Bone marrow (tissue), 2 donors: ENCODE results near the gene AXDND1.
"Not testable (repeated sequence)": the region's sequence is repeated elsewhere in the genome, so short reads cannot be mapped to it uniquely, and the experiment has no call there.

Experiments used
- DNase-seq, 2 donors: peaks; one replicate each; lab custom pipeline; 2025; lab: John Stamatoyannopoulos, UW

Gene AXDND1, protein sequence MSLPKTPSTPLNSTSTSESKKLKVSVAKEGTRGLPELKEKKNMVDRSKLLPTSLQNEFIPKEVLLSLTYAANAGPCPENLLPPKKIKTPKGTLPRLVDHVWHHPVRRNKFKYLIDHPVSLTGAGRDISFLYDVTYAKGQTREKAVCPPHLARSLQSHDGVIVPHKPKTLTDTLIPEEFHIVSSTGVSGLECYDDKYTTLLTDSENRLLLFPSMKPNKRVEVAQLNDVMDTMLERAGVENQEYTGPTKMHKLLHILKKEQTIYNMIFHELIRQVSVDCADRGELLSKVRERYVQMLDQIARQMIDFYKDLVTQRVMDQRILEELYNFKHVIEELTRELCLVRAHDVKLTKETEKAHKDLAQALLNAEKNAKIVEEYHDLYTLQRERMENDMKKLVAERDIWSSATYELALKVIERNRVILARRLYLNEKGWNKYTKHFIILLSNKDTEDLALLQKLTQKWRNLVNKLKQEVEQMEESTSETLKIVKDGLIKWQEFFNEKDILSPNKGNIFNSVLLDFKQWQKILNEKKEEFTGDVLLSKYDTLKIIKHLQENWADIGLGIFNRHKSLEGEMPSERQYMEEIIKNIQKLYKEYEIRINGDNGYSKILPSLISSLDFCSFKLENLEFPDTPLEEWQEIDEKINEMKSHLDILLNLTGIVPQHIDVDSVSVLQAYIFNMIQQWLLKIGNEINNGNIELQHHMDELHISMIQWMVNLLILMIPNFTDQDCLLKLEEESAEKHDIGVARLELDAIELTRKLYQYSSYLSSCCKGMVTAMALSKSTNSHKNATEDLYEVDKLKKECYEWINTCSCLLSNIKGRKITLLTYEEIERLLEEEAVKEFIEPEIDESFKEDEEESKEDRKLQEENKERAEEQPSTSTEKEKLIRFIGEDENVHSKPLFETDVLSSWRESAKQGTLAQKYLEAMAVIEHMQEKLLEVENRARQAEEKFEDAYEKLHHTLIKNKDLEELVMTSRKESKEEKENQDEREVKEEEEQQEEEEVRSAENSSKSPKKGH

DNA sequence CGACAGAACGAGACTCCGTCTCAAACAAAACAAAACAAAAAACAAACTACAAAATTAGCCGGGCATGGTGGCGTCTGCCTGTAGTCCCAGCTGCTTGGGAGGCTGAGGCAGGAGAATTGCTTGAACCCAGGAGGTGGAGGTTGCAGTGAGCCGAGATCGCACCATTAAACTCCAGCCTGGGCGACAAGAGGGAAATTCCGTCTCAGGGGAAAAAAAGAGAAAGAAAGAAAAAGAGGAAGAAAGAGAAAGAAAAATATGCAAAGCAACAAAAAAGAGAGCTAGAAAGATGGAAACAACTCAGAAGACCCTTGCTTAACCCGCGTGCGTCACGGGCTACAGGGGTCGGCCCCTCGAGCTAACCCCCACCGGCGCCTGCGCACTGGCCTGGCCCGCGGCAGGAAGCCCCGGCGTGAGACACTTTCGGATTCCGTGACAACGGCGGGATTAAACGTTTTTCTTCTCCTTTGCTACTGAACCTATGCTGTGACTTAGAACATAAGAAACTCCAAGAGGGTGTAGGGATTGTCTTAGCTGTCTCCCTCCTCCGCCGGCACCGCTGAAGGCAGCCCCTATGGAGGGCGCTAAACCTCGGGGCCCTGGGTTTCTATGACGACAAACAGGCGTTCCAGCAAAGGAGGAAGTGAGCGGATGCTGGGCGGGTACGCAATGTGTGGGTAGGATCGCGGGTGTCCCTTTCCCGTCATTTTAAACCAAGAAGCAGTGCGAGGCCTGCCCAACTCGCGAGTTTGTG is at the start of gene AXDND1:
Gene AXDND1, plus strand, starts transcription at position 630 of the 751 bp plus-strand sequence. CDS start 539 bp downstream, outside the sequence.
- DNase-seq, result peak; percentile 91 to 95

DNA sequence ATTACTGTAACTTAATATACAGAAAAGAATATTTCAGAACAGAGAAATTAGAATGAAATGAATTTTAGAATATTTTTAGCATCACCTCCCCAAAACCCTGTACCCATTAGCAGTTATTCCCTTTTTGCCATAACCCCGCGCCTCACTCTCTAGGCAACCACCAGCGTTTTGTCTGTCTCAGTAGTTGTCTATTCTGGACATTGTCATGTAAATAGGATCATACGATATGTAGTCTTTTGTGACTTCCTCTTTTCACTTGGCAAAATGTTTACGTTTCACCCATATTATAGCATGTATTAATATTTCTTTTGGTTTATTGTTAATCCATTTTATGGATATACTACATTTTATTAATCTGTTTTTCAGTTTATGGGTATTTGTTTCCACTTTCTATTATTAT is 47.3 kb upstream of the AXDND1 start:
- peak in 1 of 2 donors; percentile 8 for DNase-seq

DNA sequence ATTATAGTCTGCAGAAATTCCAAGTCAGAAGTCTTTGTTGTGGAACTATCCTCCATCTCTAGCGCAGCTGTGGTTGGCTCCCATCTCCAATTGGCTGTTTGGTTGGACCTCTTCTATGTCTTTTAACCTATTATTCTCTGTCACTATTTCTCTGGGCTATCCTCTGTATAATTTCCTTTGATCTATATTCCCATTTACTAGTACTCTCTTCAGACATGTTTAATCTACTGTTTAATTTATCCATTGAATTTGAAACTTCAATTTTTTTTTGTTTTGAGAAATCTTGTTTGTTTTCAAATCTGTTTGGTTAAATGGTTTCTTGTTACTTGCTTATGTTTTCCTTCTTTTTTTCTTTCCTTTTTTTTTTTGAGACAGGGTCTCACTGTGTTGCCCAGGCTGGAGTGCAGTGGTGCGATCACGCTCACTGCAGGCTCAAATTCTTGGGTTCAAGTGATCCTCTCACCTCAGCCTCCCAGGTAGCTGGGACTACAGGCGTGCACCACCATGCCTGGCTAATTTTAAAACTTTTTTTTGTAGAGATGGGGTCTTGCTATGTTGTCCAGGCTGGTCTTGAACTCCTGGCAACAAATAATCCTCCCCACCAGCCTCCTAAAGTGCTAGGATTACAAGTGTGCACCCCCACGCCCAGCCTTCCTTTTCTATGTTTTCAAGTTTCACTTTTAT is 44.1 kb upstream of the AXDND1 start:
- no peak for DNase-seq

DNA sequence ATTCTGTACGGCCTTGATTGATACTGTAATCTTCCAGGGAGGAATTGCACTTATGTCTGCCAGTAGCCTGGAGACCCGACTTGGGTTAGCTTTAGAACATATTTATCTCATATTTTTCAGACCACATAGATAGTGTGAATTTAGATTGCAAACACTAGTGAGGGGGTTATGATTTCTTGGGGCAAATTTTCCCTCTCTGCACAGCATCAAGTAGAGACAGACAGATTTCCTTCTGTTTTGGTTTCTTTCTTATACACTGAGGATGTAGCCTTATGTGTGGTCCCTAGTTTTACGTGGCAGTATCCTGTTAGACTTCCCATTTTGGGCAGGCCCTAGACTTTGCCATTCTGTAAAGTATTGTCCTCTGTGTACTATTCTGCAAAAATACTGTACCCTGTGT is 43.2 kb upstream of the AXDND1 start:
- DNase-seq, result no peak

DNA sequence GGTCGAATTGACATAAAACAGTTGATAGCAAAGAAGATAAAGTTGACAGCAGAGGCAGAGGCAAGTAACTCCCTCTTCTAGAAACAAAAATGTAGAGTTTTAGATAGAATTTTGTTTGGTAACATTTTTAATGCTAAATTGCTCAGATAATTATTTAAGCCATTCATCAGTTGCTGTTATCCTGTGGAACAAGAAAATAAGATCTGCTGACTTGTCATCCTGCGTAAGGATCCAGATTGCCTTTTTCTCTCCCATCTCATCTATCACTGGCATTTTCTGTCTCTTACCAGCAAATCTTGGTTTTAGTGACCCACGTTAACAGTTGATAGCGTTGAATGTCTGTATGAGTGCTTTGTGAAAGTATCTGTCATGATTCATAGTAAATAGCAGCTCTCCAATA is 42.3 kb upstream of the AXDND1 start:
- no peak for DNase-seq

DNA sequence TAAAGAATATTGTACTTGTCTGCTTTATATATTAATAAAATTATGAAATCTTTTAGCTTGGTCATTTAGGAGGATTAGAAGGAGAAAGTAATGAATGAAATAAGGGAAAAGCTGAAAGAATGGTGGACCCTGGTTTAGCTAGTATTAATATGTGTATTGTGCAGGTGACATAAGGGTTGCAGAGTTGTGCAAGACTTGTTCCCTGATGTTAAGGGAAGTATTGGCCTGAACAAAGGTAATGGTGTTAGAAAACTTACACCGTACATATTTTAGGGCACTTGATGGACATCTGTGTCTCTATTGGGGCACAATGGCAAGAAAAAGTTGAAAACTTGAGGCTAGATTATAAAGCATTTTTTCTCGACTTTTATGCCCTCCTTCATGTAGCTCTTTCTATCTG is 39.9 kb upstream of the AXDND1 start:
- DNase-seq, result no peak

DNA sequence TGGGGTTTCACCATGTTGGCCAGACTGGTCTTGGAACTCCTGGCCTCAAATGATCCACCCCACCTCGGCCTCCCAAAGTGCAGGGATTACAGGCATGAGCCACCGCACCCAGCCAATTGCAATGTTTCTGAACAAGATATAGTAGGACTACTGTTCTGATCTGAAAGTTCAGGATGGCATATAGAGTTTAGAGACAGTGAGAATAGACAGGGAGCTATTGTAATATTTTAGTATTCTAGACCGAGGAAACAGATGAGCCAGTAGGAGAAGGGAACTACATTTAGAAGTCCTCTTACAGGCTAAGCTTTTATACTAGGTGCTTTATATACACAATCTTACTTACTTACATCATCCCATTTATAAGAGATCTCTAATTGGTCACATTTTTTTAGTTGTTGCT is 39.0 kb upstream of the AXDND1 start:
- no peak for DNase-seq

DNA sequence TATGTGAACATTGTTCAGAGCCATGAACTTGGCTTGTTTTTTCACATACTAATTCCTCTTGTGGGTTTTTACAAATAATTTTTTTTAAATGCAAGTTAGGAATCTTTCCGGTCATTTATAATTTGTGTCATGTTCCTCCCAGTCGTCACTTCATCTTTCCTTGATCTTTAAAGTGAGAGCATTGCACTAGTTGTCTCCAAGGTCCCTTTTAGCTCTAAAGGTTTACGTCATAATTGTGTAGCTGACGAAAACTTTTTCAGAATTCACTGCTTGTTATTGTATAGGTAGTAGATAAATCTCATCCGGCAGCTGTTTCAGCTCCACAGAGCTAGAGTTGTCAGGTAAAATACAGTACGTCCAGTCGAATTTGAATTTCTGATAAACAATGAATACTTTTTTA is 38.6 kb upstream of the AXDND1 start:
- no peak for DNase-seq

DNA sequence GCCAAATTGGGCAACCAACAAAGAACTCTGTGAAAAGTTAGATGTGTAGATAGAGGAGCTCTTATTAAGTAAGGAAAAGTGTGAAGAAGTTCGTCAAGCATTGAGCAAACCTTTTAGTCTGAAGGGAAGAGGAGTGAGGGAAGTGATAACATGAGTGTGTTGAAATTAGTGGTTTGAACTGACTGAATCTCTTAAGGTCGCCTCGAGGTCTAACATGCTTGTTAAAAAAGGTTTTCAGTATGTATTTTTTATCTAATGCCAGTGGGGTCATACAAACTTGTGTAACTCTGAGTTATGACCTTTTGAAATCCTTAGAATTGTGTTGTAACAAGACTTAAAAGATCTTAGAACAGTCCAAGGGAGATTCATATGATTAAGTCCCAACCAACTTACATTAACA is 38.1 kb upstream of the AXDND1 start:
- DNase-seq, result no peak

DNA sequence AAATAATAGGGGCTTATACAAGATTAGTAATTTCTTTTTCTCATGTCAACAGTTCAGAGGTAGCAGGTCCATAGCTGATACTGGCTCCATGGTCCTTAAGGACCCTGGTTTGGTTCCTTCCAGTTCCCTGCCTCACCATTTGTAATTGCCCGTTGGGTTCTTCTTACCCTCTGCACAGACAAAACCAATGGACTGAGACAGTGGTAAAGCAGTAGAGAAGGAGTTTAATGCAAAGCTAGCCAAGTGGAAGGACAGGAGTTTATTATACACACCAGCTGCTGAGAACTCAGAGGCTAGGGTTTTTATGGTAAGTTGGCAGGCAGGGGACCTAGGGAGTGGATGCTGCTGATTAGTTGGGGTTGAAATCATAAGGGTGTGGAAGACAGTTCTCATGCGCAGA is 35.9 kb upstream of the AXDND1 start:
- DNase-seq, result no peak

DNA sequence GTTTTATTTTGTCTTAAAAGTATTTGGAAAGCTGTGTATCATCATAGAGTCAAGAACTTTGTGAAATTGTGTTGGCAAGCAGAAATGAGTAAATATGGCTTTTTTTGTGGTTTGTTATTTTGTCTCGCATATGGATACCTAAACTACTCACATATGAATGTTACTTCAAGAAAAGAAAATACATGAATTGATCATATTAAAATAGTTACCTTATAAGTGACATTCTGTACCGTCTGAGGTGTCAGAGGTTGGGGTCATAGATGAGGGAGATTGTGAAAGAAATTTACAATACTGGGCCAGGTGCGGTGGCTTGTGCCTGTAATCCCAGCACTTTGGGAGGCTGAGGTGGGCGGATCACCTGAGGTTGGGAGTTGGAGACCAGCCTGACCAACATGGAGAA is 31.3 kb upstream of the AXDND1 start:
- DNase-seq, result no peak

DNA sequence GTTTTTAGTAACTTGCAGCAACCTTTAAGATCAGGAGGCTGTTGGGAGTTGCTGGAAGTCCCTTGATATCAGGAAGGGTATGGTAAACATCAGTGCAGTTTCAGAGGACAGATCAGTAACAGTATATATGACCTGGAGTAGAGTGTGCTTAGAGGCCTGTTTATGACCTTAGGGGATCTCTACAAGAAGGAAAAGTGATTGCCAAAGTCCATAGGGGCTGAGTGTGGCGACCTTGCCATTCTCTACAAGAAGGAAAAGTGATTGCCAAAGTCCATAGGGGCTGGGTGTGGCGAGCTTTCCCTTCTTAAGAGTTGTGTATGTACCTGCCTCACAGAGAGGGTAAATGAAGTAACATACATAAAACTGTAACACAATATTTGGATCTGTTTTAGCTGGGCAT is 28.5 kb upstream of the AXDND1 start:
- no peak for DNase-seq

DNA sequence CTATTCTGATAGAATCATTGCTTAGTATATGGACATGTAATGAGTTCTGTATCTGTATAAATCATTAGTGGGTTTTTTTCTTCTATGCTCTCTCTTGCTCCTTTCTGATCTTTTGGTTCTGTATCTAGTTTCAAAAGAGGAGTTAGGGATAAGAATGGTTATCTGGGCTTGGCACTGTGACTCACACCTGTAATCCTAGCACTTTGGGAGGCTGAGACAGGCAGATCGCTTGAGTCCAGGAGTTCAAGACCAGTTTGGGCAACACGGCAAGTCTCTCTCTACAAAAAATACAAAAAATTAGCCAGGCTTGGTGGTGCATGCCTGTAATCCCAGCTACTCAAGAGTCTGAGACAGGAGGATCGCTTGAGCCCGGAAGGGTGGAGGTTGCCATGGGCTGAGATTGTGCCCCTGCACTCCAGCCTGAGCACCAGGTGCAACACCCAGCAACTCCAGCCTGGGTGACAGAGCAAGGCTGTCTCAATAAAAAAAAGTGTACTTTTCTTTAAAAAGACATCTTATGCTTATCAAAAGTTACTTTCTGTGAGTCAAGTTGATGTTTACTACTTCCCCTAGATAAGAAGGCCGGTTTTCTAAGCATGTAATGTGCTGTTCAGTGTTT is 27.7 kb upstream of the AXDND1 start:
- no peak for DNase-seq

DNA sequence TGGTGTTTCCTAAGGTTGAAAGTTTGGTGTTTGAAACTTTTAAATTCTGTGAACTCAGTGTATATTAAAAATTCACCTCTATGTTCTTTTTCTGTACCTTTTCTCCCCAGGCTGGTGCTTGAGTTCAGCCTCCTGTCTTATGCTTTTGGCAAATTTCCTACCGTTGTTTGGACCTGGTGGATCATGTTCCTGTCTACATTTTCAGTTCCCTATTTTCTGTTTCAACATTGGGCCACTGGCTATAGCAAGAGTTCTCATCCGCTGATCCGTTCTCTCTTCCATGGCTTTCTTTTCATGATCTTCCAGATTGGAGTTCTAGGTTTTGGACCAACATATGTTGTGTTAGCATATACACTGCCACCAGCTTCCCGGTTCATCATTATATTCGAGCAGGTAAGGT is 24.9 kb upstream of the AXDND1 start:
- DNase-seq, result no peak

DNA sequence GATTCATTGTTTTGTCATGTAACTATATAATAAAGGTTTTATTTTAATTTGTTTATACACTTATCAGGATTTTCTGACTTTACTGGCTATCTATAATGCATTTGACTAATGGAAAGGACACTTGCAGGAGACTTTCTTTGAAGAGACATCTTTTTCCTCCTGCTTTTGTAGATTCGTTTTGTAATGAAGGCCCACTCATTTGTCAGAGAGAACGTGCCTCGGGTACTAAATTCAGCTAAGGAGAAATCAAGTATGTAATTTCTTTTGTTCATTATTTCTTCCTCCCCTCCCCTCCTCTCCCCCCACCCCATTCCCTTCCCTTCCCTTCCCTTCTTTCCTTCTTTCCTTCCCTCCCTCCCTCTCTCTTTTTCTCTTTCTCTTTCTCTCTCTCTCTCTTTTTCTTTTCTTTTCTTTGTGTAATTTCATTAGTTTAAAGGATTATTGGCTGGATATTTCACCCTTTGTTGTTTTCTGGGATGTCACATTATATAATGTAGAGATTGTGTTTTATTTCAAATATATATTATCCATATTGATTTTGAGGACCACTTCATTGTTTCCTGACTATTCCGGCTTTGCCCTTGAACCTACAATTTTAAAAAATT is 23.7 kb upstream of the AXDND1 start:
- DNase-seq, result no peak

DNA sequence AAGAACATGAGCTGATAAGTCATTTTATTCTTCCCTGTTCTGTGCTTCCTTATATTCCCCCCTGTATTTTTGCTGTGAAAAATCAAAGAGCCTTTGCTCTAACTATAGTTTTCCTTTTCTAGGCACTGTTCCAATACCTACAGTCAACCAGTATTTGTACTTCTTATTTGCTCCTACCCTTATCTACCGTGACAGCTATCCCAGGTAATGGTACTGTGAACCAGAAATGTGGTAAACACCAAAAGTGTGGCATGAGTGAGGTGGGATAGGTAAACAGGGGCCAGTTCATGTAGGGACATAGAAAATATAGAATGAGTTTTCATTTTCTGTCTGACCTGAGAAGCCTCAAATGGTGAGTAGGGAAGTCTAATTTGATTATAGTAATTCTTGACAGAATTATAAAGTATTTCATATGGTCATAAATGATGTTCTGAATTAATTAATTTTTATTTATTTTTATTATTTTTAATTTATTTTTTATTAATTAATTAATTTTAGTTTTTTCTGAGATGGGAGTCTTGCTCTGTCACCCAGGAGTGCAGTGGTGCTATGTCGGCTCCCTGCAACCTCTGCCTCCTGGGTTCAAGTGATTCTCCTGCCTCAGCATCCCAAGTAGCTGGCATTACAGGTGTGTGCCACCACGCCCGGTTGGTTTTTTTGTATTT is 22.9 kb upstream of the AXDND1 start:
- no peak for DNase-seq

DNA sequence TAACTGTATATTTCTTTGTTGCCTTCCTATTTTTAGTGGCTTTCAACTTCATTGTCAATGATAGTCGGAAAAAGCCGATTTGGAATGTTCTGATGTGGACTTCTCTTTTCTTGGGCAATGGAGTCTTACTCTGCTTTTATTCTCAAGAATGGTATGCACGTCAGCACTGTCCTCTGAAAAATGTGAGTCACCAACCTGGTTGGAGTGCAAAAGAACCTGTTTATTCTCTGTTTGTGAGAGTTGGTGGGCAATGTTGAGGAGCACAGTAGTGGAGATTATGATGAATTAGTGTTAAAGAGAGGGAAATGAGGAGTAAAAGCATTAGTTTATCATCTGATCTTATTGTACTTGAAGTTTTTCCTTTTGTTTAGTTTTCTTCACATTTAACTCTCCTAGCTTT is 14.5 kb upstream of the AXDND1 start:
- no peak for DNase-seq

DNA sequence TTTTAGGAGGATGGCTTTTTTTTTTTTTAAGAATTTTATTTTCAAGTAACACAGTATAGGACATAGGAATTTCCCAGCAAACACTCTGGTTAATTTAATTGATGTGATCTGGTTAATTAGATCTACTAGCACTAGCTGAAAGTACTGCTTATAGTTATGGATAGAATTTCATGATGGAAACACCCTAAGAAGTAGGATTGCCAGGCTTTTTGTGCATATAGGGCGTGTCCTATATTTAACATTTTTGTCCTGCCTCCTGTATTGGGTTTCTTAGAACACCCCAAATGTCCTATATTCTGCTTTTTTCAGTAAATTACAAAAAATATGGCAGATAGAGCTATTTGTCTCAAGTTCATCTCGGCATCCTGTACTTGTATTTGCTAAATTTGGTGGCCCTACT is 13.5 kb upstream of the AXDND1 start:
- no peak for DNase-seq

DNA sequence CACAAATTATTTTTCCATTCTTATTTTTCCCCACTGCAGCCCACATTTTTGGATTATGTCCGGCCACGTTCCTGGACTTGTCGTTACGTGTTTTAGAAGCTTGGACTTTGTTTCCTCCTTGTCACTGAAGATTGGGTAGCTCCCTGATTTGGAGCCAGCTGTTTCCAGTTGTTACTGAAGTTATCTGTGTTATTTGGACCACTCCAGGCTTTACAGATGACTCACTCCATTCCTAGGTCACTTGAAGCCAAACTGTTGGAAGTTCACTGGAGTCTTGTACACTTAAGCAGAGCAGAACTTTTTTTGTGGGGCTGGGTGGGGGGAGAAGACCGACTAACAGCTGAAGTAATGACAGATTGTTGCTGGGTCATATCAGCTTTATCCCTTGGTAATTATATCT is 12.2 kb upstream of the AXDND1 start:
- DNase-seq, result no peak

DNA sequence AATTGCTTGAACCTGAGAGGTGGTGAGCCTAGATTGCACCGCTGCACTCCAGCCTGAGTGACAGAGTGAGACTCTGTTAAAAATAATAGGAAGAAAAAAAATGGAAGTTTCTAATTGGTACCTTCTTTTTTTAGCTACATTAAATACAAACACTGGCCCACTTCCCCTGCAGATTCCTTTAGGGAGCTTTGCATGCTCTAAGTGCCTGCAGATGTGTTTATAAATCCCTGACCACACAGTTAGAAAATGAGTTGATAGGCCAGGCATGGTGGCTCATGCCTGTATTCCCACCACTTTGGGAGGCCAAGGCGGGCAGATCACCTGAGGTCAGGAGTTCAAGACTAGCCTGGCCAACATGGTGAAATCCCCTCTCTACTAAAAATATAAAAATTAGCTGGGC is 4.1 kb upstream of the AXDND1 start:
- DNase-seq, result not testable (repeated sequence)
